HuH-7 (cell line): ENCODE data around the gene ASB2.

Experiments used
- DNase-seq: peaks from one replicate; pipeline ENCODE4 v3.0.0; 2011; ENCODE audit warnings: low spot score

The ASB2 gene

GRCh38 chr14:94000267-94000666 is 23.9 kb upstream of the ASB2 start:
- DNase-seq = no peak

DNA sequence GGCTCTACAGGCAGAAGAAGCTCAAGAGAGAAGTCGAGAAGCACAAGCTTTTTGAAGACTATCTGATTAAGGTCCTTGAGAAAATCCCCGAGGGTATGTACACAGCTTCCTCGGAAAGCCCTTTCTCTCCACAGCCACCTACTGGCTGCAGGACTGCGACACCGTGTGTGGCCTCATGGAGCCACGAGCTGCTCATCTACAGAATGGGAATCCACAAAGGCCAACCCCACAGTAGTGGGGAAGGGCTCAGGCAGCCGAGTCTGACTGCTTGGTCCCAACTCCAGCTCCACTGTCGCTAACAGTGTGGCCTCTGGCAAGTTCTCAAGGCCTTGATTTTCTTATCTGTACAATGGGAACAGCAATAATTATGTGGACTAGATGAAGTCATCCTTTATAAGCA is 23.2 kb upstream of the ASB2 start:
- DNase-seq = no peak

DNA sequence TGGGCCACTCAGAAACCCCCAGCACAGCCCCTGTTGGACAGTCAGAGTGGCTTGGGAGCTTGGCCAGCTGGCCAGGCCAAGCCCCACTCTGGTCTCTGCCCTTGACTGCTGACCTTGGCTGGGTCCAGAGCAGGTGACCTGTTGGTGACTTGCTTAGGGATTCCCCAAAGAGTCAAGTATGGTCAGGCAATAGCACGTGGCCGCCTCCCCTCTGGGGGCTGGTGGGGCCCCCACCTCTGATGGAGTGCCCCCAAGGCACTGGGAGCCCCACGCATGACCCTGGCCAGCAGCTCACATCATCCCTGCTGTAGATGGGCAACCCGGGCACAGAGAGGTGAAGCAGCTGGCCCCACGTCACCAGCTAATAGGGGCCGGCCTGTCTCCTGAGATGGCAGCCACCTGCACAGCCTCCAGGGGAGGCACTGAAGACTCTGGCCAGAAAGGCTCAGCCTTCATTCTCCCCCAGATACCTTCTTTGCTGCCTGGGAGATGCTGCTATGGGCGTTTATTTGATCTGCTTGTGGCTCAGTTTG is 22.6 kb upstream of the ASB2 start:
- DNase-seq = no peak

GRCh38 chr14:93997916-93998870 is 21.8 kb upstream of the ASB2 start:
- DNase-seq = peak; percentile 61

DNA sequence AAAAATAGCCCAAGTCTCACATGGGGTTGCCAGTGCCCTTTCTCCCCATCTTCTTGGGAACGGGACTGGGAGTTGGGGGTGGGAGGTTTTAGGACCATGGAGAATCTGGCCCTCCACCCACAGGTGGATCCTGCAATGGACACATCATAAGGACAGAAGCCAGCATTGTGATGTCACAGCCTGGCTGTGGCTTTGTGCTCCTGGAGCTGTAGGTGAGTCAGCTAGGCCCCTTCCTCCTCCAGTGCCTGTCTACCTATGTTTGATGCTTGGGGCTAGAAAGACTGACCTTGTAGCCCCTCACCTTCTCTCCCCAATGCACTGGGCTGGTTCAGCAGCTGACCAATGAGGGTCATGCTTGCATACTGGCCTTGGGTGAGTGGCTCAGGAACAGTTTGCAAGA is 20.7 kb upstream of the ASB2 start, which contains the start of gene CCDC197:
CCDC197 (plus strand) TSS at position 220 of the 400 bp plus-strand sequence. CDS start 831 bp downstream, outside the sequence.
- no peak for DNase-seq

- no peak for DNase-seq
Measured at GRCh38 chr14:93996130-93996695, 19.8 kb upstream of the ASB2 start.

DNA sequence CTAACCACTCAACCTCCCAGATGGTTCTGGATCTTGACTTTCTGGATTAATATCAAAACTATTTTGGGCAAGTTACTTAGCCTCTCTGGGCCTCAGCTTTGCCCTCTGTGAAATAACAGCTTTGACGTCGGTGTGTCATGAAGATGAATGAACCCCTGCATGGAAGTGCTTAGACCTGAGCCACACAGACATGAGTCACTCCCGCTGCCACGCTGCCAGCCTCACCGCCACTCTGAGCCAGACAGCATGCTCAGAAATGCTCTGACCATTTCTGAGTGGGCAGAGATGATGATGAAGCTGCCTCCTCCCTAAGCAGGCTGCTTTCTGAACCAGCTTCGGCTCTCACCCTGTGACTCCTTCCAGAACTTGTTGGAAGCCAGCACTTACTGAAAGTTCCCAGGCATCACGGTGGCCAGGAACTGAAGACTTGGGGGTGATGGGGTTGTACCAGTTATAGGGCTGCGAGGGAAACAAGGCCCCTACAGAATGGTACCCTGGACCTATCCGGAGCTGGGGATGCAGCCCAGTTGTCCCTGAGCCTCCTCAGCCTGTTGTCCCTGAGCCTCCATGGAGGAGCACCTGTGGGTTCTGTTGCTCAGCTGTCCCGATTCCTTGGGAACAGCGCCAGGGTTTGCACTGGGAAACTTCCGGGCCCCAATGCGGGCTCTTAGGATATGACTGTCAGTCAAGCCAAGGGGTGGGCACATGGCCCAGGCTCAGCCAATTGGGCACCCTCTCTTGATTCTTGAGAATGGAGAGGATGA is 18.7 kb upstream of the ASB2 start:
- DNase-seq = no peak

- no peak for DNase-seq
Measured at GRCh38 chr14:93993382-93993781, 17.0 kb upstream of the ASB2 start.

- DNase-seq = no peak
Measured at GRCh38 chr14:93991649-93992048, 15.3 kb upstream of the ASB2 start.

- DNase-seq = no peak
Measured at GRCh38 chr14:93991212-93991611, 14.8 kb upstream of the ASB2 start.

GRCh38 chr14:93989939-93990338 is 13.6 kb upstream of the ASB2 start:
- peak; percentile 30 for DNase-seq

DNA sequence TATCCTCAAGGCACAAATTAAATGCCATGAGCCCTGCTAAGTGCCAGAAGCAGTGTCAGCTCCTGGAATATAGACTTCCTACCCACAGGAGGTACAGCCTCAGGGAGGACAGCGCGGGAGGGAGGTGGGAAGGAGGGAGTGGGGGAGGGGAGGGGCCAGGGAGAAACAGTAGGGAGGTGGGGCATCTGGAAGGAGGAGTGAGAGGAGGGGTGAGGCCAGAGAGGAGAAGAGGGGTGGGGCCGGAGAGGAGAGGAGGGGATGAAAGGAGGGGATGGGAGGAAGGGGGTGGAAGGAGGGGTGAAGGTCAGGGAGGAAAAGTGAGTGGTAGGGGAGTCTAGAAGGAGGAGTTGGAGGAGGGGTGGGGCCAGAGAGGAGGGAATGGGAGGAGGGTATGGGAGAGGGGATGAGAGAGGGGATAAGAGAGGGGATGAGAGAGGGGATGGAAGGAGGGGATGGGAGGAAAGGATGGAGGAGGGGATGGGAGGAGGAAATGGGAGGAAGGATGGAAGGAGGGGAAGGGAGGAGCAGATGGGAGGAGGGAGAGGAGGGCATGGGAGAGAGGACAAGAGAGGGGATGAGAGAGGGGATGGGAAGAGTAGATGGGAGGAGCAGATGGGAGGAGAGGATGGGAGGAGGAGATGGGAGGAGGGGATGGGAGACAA is 11.6 kb upstream of the ASB2 start:
- no peak for DNase-seq

- DNase-seq = no peak
Measured at GRCh38 chr14:93987376-93987775, 11.0 kb upstream of the ASB2 start.

GRCh38 chr14:93986955-93987354 is 10.6 kb upstream of the ASB2 start:
- no peak for DNase-seq

- peak; percentile 77 for DNase-seq
Measured at GRCh38 chr14:93984987-93985410, 8.6 kb upstream of the ASB2 start.

- DNase-seq = no peak
Measured at GRCh38 chr14:93984070-93984469, 7.7 kb upstream of the ASB2 start.

DNA sequence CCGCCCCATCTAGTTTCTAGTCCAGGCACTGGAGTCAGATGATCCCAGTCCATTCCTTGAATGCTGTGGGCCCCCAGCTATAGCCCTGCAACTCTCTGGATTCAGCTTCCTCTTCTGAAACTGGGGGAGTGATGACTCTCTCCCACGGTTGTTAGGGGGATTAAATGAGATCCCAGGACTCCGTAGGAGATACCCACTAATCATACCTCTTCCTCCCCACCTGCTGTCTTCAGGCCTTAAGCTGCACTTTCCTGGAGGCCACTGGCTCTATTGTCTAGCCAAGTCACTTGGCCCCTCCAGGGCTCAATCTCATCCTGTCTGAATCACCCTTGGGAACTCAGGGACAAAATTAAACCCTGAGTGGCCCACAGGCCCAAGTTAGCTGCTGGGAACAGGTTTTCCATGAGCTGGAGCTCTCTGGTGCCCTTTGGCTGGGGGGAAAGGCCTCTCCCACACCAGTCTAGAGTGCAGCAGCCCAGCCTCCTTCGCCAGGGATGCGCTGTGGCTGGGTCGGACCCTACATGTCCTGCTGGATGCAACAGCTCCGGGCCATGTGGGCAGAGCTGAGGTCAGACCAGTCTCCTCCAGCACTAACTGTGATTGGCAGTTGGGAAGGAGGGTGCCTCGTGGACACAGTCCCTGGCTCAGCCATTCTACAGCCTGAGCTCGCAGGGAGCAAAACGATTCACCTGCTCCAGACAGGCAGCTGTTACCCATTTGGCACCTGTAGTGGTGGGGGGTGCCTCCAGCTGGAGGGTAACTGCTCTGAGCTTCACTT is 6.0 kb upstream of the ASB2 start:
- DNase-seq = no peak

- no peak for DNase-seq
Measured at GRCh38 chr14:93981316-93982229, 5.2 kb upstream of the ASB2 start.

- DNase-seq = no peak
Measured at GRCh38 chr14:93980456-93981201, 4.3 kb upstream of the ASB2 start.
